NCI-H1417 (cell line): ENCODE data around the gene AFF1.
A peak's percentile ranks its signal among the peaks of the same experiment; 100 is the strongest.
"Not testable (repeated sequence)": the region's sequence is repeated elsewhere in the genome, so short reads cannot be mapped to it uniquely, and the experiment has no call there.

Experiments used
- DNase-seq, 3 experiments: peaks; one replicate each; lab custom pipeline; 2025; lab: John Stamatoyannopoulos, UW

Gene AFF1

DNA sequence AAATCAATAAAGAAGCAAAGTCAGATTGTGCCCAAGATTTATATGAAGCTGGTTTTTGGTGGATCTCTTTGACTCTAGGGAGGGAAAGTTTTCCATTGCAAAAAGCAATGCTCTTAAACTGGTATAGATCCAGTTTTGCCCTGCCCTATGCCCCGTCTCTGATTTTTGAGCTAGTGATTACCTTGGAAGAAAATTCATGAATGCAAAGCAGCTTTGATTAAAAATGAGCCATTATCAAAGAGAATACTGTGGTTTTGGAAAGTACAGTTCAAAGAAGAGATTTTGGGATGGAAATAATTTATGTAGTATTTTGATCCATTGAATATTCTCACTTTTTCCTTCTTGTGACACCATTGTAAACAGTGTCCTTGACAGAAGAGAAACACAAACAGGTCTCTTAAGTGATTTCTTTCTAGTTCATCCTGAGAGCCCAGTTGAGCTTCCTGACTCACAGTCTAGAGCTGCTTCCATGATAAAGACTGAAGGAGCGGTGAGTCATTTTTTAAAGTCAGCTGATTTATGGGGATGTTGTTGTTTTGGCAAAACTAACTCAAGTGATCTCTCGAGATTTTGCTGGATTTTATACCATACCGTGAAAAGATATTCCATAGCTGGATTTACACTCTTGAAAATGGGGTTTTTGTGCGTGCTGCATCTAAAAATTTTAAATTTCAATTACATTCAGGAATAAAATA lies 76.7 kb downstream of the AFF1 start:
- DNase-seq, result peak in 1 of 3 experiments; percentile 34

DNA sequence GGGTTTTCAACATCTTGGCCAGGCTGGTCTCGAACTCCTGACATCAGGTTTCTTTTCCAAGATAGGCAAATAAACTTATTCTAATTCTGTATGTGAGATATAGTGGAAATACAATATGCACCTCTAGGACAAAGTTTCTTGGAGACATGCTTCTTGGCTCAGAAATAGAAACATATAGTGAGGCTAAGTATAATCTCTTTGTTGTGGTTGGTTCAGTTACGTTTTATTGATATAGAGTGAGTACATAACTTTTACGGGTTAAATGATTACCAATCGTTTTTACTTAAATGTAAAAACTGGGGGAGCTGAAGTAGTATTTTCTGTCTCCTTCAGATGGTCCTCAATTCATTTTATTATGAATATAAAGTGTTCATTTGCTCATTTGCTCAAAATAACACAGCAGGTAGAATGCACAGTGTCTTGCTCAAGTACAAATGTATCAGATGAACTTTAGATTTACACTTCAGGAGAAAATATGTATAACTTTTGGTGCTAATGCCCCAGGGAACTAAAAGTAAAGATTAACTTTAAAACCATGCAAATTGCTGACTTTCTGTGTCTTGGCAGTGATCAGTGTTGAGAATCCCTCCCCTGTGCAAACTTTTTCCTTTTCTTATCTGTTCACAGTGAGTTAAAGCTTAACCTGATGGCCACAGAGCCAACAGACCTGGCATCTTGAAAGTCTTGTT lies 77.6 kb downstream of the AFF1 start:
- DNase-seq, result no peak

DNA sequence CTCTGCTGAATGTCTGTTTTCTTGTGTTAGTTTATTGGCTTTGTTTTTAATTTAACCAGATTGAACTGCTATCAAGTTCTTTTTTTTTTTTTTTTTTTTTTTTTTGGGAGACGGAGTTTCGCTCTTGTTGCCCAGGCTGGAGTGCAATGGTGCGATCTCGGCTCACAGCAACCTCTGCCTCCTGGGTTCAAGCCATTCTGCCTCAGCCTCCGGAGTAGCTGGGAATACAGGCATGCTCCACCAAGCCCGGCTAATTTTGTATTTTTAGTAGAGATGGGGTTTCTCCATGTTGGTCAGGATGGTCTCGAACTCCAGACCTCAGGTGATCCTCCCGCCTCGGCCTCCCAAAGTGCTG lies 78.1 kb downstream of the AFF1 start:
- not testable (repeated sequence) for DNase-seq

DNA sequence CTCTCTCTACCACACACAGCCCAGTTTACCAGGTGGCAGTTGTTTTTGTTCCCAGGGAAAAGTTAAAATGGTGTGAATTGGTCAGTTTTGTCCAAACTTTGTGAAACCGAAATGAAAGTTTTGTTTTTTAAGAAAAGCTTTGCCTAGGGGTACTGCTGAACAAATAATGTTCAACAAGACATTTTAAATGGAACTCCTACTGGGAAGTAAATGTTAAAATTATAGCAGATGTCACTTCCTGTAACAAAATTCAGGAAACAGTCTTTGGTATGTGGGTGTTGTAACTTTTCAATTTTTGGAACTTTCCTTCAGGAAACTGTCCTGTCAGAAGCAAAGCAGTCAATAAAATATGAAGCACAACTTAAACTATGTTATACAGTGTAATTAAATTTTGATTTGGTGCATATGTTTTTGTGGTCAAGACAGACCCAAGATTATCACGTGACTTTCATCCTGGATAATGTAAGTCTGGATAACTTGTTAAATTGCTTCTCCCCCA lies 79.5 kb downstream of the AFF1 start:
- no peak for DNase-seq

DNA sequence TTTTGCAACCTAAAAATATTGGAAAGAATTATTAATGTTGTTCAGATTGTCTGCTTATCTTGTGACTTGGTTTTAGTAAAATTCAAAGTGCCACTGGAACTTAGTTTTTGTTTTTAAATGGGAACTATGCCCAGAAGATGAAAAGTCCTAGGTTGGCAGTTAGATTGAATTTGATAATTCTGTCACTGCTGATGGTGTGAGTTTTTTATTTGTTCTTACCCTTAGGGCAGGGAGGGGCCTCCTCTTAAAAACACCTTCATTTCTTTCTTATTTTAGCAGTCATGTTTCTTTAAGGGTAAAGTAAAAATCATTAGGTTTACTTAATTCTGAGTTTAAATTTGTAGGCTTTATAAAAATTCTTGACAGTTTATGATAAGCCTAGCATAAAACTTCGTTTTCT lies 80.6 kb downstream of the AFF1 start:
- no peak for DNase-seq

DNA sequence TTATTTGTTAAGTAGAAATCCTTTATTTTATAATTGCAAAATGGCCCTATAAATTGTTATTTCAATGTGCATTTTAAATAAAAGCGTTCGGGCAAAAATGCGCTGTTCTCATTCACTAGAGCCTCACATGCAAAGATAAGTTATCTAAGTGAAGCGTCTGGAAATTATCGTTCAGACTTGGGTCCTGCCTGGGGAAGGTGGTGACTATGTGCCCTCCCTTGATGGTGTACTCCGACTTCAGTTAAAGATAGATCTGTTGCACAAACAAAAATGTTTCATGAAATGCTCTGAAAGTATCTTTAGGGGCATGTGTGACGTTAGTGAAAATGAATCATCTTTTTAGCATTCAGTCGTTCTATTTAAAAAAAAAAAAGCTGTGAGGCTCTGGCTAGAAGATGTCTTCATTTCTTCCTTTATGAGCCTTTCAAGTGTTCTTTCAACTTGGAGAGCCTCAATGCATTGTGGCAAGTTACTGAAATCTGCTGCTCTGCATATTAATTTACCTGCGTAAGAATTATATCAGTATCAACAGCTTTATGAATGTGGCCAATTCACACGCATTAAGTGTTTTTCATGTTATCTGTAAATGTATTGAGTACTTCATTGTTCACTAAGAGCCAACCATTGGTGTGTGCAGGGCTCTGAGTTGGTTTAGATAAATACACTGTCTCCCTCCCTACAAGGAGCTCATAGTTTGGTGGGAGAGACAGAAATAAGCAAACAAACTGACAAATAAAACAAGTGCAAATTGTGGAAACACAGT lies 83.0 kb downstream of the AFF1 start:
- DNase-seq, result no peak

DNA sequence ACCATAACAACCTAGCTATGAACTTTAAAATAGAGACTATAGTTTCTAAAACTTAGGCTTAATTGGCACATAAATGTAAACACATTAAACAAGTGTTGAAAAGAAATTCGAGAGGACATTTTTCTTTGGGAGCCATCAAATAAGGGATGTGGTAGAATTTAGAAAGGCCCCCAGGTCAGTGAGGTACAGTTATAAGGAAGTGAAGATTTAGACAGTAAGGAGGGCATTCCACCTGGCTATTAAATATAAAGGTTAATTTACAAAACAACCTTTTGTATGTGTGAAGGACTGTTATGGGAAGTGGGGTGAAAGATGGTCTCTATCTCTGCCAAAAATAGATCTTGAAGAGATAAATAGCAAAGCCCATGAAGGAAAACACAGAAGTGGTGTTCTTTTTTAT lies 83.9 kb downstream of the AFF1 start:
- DNase-seq, result no peak

DNA sequence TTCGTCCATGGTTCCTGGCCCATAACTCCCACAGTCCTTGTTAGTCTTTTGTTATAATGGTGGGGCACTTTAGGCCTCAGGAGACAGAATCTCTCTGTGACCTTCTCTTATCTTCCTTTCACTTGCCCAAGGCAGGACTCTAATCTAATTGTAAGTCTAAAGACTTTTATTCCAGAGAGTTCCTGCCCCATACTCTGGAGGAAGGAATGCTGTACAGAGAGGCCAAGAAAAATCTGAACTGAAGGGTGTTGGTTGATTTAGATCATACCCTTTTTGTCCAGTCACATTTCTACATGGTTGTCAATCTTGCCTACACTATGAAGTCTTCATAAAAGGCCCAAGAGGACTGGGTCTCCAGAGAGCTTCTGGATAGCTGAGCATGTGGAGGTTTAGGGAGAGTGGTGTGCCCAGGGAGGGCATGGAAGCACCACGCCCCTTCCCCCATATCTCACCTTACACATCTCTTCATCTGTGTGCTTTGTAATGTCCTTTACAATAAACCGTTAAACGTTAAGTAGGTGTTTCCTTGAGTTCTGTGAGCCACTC lies 84.5 kb downstream of the AFF1 start:
- DNase-seq, result no peak

DNA sequence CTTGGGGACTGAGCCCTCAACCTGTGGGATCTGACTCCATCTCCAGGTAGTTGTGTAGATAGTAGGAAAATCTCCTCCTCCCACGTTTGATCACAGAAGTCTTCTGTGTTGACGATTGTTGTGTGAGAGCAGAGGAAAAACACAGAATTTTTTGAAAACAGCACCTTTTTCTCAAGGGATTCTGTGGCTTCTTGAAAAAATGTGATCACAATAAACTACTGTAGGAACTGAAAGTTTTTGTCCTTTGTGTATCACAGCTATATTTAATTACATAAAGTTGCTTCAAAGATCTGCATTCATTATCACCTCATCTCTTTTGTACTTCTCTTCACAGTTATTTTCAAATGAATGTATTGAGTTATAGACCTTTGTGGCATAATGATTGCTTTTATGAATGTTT lies 85.1 kb downstream of the AFF1 start:
- no peak for DNase-seq

DNA sequence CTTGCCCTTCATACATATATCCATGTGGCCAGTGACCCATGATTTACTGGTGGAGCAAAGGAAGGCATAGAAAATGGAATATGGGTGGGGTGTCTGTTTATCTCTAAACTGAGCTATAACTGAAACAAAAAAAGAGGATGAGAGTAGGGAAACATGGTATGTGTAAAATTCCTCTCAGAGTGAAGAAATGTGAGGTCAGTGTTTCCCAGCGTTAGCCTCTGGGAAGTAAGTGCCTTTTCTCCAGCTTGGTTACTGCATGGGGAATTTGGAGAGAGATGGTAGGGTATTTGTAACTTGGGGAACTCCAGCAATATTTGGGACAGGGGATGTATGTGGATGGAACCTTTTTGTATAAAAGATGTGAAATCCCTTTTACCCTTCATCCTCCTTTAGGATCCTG lies 89.4 kb downstream of the AFF1 start:
- no peak for DNase-seq

DNA sequence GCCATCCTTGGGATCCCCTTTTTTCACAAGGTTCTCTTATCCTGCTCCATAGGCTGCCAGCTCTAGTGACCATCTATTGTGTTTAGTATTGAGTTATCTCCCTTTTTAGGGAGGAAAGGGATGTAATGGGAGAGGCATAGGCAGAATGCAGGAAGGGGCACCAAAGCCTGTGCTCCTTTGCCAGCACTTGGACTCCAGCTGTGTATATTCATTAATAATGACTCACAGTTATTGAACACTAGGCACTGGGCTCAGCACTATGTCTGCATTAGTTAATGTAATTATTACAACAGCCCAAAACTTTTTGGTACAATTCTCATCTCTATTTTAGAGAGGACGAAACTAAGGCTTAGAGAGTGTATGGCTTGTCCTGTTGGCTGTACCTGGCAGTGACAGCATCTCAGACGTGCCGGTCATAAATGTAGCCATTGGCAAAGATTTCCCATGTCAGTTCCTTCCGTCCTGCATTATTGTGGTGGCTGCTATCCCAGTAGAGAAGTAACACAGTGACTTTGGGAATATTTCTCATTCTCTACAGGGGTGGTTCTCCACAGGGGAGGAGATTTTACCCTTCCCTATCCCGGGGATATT lies 90.3 kb downstream of the AFF1 start:
- peak in 1 of 3 experiments; percentile 18 for DNase-seq

DNA sequence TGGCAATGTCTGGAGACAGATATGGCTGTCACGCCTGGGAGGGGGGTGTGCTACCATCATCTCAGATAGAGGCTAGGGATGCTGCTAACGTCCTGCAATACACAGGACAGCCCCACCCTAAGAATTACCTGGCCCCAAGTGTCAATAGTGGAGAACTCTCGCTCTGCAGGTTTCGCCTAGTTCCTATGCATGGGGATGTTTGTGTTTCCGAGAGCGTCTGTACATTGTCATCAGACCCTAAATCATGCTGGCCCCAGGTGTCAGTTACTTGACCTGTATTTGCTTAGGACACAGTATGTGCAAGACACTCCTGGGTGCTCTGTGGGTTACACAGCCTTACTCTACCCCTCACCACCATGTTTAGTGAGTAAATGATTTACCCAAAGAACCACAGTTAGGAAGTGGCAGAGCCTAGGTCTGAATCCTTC lies 90.8 kb downstream of the AFF1 start:
- DNase-seq, result peak in 1 of 3 experiments; percentile 15

DNA sequence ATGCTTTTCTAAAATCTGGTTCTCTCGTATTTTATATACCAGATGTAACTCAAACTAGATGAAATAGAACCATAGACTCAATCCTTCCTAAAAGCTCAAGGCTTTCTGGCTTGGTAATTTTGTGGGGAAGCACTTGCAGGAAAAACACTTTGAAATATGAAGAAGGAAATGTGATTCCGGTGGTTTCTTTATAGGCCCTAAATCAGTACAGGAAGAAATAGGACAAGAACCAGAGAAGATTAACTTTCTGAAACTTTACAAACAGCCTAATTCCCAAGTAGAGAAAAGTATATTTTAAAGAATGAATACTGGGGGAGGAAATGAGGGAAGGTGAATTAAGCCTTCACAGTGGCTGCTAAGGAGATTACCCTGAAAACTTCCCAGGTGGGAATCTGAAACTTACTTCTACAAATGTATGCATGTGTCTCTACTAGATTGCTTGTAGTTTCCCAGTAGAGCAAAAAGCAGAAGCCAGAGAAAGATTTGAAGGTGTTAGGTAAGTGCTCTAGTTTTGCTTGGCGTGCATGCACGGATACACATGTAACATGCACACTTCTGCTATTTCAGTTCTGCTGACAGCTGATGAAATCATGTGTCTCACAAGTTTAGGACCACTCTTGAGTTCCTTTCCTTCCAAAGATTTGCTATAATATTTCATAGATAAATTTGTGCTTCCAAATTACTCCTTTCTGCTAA lies 92.1 kb downstream of the AFF1 start:
- no peak for DNase-seq

DNA sequence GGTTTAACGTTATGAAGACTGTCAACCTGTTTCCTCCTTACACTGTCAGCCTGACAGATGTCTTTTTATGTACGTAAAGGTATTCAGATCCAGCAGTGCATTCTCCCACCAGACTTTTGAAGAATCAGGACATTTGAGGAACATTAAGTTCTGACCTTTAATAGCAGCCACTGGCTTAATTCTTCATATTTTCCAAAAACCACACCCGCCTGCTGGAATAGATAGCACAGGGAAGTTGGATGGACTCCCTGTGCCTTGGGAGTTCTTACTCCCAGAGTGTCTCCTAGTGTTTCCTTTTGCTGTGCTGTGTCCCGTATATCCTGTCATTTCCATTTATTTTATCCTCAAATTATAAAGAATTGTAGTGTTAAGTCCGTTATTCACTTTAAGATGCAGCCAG lies 94.5 kb downstream of the AFF1 start:
- DNase-seq, result no peak

DNA sequence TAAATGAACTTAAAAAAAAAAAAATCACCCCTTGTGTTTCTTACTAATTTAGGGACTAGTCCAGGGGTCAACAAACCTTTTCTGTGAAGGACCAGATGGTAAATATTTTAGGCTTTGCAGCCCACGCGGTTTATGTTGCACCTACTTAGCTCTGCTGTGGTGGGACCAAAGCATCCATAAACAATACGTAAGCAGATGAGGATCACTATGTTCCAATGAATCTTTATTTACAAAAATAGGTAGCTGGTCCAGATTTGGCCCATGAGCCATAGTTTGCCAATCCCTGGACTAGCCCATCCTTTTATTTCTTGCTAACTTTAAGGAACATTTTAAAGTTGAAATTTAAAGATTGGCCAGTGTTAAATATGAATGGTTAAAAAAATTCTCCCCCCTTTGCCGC lies 95.3 kb downstream of the AFF1 start:
- no peak for DNase-seq

DNA sequence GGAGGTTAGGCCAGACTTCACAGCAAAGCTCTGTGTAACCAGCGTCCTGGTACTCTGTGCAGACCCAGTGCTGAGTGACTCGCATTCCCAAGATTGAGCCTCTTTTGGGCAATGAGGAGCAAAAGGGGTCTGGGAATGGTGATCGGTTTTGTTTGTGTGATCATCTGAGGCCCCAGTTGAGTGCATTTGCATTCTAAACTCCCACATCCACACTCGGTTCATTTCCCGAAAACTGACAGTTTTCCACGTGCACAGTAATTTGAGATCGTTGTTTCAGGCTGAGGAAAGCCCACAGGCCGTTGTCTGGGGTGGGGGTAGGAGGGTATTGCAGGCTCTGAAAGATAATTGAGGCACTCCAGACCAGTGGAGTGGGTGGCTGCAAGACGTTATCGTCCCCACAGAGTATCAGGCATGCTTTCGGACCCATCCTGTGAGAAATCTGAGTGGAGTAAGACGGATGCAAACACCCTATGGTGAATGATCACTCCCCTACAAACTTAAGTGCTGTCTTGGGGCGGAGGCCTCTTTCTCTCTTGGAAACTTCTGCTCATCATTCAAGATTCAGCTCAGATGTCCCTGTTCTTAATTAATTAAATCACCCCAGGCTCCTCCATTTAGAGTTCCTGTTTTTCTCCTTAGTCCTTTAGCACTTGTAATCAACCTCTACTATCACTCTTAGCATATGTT lies 96.1 kb downstream of the AFF1 start:
- peak; percentile 13 to 59 (median 55) for DNase-seq

DNA sequence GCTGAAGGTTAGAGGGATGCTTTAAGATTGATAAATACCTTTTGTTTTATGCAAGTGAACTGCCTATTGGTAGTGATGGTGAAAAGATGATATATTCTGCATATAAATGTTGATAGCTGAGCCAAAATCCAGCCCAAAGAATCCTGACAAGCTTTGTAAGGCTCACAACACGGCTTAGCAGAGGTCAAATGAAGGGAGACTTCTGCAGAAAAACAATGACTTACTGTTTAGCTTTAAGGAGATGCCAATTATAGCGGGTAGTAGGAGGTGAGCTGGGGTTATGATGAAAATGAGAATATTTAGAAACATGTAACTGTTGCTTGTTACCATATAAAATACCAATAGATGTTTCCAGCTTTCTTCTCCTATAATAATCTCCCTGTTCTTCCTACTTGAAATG lies 97.1 kb downstream of the AFF1 start:
- peak in 1 of 3 experiments; percentile 27 for DNase-seq

DNA sequence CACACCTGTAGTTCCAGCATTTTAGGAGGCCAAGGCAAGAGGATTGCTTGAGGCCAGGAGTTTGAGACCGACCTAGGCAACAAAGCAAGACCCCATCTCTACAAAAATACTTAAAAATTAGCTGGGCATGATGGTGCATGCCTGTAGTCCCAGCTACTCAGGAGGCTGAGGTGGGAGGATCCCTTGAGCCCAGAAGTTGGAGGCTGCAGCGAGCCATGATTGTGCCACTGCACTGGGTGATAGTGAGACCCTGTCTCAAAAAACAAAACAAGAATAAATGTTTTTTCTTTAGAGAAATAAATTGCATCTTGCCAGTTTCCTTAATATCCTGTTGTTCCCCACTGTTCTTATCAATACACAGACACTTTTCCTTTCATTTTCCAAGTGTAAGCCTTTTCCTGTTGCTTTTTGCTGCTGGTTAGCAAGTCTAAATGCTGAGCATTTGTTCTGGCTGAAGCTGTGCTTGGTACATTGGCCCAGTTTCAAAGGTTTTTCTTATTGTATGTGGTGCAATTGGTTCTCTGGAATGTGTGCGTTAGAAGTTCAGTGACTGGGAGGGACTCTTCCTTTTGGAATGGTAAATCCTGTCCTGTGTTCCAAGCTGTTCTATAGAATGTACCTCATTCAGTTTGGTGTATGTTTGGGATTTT lies 98.2 kb downstream of the AFF1 start:
- no peak for DNase-seq

DNA sequence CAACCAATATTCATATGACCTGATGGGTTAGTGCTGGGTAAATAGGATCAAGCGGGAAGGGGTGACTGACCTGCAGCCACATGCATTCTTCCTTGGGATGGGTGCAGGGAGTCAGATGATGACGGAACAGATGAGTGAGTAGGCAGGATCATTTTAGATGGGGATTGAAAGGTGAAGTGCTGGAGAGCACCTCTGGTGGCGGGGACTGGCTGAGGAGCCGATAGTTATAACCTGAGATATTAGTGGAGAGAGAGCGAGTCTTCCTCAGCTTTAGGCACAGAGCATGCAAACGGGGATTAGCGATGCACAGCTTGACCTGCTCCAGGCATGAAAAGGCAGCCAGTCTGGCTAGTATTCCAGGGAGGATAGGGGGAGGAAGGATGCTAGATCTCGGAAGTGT lies 99.1 kb downstream of the AFF1 start:
- DNase-seq, result no peak

DNA sequence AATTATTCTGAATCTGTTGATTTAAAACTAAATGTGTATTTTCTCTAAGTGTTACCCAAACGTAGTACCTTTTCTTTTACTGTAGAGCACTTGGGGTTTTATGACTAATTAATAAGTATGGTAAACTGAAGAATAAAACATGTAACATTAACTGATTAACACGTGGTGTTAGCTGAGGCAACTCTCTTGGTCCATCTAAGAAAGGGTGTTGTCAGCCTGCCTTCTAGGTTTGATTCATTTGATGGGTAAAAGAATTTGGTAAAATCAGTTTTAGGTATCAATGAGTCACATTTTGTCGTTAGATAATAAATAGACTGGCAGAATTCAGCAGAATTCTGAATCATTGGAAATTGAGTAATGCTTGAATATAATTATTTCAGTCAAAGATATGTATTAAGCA lies 99.7 kb downstream of the AFF1 start:
- no peak for DNase-seq
